Measurements from ENCODE around the gene CENPP. TPM values are rescaled to one million over a fixed set of nuclear protein-coding genes. Genes with fewer than 3 reads are reported as not detected.

CENPP gene
- total RNA-seq, 4 donors from 2014 or later, result 0.37 to 7.1 (median 3.2) TPM

GRCh38 chr9:92659601-92660000 is 333.8 kb downstream of the CENPP start:
- in situ Hi-C loops (cut with MboI; ENCODE audit: low pct_ligation_motif_present in 1 of 4, low pct_unique_long_range_greater_than_20kb in 1 of 4, low sequenced_read_pairs in 3 of 4) (no loop called here), intact Hi-C loops (cut with DNase I; ENCODE audit: low total_unique reads) (no loop called here)
- 87% methylated on average over 10 of the region's 10 CpGs; no CpG with 5 or more reads in 1 of the 2 donors for WGBS, 2 donors (ENCODE audit: low coverage in 1 of 2)
- no peak for DNase-seq
- Histone ChIP-seq H3K4me3 (no peak overlapping the region), H3K9me3 (no peaks in the 10 kb centered on the region), H3K4me1 (no peaks in the 10 kb centered on the region), H3K36me3 (no peaks in the 10 kb centered on the region), H3K27me3 (no peaks in the 10 kb centered on the region), H3K27ac (no peak overlapping the region)
- TF ChIP-seq CTCF (IDR thresholded peaks at IDR 0.05) (no peak), POLR2A (IDR thresholded peaks at IDR 0.05) (no peak), POLR2AphosphoS5 (IDR thresholded peaks at IDR 0.05) (no peak), EP300 (IDR thresholded peaks at IDR 0.05; ENCODE audit: low read depth) (no peak)

- H3K27me3 ChIP-seq, result no peaks in the 10 kb centered on the region
- TF ChIP-seq CTCF (IDR thresholded peaks at IDR 0.05) (no peak), EP300 (IDR thresholded peaks at IDR 0.05; ENCODE audit: low read depth) (no peak), POLR2A (IDR thresholded peaks at IDR 0.05) (no peak), POLR2AphosphoS5 (IDR thresholded peaks at IDR 0.05) (no peak)
- in situ Hi-C loops (cut with MboI; ENCODE audit: low pct_ligation_motif_present in 1 of 4, low pct_unique_long_range_greater_than_20kb in 1 of 4, low sequenced_read_pairs in 3 of 4), result no loop called here
Observed at GRCh38 chr9:92660266-92660665, 334.5 kb downstream of the CENPP start.

GRCh38 chr9:92661127-92661526 is 335.4 kb downstream of the CENPP start:
- intact Hi-C loops (cut with DNase I; ENCODE audit: low total_unique reads), result no loop called here
- H3K9me3 ChIP-seq, result no peaks in the 10 kb centered on the region
- H3K36me3 ChIP-seq, result no peaks in the 10 kb centered on the region
- H3K4me3 ChIP-seq, result no peak overlapping the region
- no peak for DNase-seq
- WGBS, 2 donors (ENCODE audit: low coverage in 1 of 2), result 89% methylated on average over 5 of the region's 5 CpGs; no CpG with 5 or more reads in 1 of the 2 donors
- no peaks in the 10 kb centered on the region for H3K4me1 ChIP-seq
- no peaks in the 10 kb centered on the region for H3K27me3 ChIP-seq
- TF ChIP-seq POLR2AphosphoS5 (IDR thresholded peaks at IDR 0.05) (no peak), POLR2A (IDR thresholded peaks at IDR 0.05) (no peak), CTCF (IDR thresholded peaks at IDR 0.05) (no peak)
- in situ Hi-C loops (cut with MboI; ENCODE audit: low pct_ligation_motif_present in 1 of 4, low pct_unique_long_range_greater_than_20kb in 1 of 4, low sequenced_read_pairs in 3 of 4), result no loop called here
- H3K27ac ChIP-seq, result no peak overlapping the region

More at GRCh38 chr9:92660266-92660665, 334.5 kb downstream of the CENPP start:
- Histone ChIP-seq H3K4me3 (no peak overlapping the region), H3K27ac (no peak overlapping the region), H3K4me1 (no peaks in the 10 kb centered on the region), H3K9me3 (no peaks in the 10 kb centered on the region), H3K36me3 (no peaks in the 10 kb centered on the region)
- DNase-seq, result no peak
- intact Hi-C loops (cut with DNase I; ENCODE audit: low total_unique reads), result no loop called here
- 95% methylated on average over 4 of the region's 4 CpGs; no CpG with 5 or more reads in 1 of the 2 donors for WGBS, 2 donors (ENCODE audit: low coverage in 1 of 2)

GRCh38 chr9:92661743-92662142 is 336.0 kb downstream of the CENPP start:
- Histone ChIP-seq H3K4me1 (no peaks in the 10 kb centered on the region), H3K27me3 (no peaks in the 10 kb centered on the region), H3K4me3 (no peak overlapping the region), H3K27ac (no peak overlapping the region), H3K36me3 (no peaks in the 10 kb centered on the region), H3K9me3 (no peaks in the 10 kb centered on the region)
- intact Hi-C loops (cut with DNase I; ENCODE audit: low total_unique reads) (no loop called here), in situ Hi-C loops (cut with MboI; ENCODE audit: low pct_ligation_motif_present in 1 of 4, low pct_unique_long_range_greater_than_20kb in 1 of 4, low sequenced_read_pairs in 3 of 4) (no loop called here)
- 97 to 100% methylated on average over 1 to 4 of the region's 4 CpGs for WGBS, 2 donors (ENCODE audit: low coverage in 1 of 2)
- no peak for TF ChIP-seq CTCF (IDR thresholded peaks at IDR 0.05)
- no peak for TF ChIP-seq POLR2AphosphoS5 (IDR thresholded peaks at IDR 0.05)
- TF ChIP-seq POLR2A (IDR thresholded peaks at IDR 0.05), result no peak
- no peak for TF ChIP-seq EP300 (IDR thresholded peaks at IDR 0.05; ENCODE audit: low read depth)
- no peak for DNase-seq

Measured in transverse colon (tissue), 4 donors.